ENCODE data around the gene MFSD6.

- TF ChIP-seq POLR2A (IDR thresholded peaks at IDR 0.05) = peak; percentile 20 to 34
- peak in 3 of 5 experiments; percentile 4 to 20 (median 19) for TF ChIP-seq CTCF (IDR thresholded peaks at IDR 0.05)
- TF ChIP-seq EP300 (IDR thresholded peaks at IDR 0.05) = no peak
These were observed at the start of gene MFSD6 for GRCh38 chr2:190407662-190408537.
